ENCODE measurements around the gene RARA.
"Not testable (repeated sequence)": the region's sequence is repeated elsewhere in the genome, so short reads cannot be mapped to it uniquely, and the experiment has no call there.

The RARA gene

DNA sequence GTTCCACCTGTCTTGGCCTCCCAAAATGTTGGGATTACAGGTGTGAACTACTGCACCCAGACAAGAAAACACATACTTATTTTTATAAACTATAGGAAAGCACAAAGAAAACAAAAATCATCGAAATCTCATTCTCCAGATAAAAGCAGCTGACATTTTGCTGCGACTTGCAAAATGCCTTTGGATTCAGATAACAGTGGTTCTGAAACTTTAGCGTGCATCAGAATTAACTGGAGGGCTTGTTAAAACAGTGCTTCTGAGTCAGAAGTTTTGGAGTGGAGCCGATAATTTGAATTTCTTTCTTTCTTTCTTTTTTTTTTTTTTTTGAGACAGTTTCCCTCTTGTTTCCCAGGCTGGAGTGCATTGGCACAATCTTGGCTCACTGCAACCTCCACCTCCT, 73.3 kb downstream of the RARA start:
- H3K4me3 ChIP-seq (ENCODE audit: low read length): no peak overlapping the region
- TF ChIP-seq, protein P1, sequence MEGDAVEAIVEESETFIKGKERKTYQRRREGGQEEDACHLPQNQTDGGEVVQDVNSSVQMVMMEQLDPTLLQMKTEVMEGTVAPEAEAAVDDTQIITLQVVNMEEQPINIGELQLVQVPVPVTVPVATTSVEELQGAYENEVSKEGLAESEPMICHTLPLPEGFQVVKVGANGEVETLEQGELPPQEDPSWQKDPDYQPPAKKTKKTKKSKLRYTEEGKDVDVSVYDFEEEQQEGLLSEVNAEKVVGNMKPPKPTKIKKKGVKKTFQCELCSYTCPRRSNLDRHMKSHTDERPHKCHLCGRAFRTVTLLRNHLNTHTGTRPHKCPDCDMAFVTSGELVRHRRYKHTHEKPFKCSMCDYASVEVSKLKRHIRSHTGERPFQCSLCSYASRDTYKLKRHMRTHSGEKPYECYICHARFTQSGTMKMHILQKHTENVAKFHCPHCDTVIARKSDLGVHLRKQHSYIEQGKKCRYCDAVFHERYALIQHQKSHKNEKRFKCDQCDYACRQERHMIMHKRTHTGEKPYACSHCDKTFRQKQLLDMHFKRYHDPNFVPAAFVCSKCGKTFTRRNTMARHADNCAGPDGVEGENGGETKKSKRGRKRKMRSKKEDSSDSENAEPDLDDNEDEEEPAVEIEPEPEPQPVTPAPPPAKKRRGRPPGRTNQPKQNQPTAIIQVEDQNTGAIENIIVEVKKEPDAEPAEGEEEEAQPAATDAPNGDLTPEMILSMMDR (conservative IDR thresholded peaks at IDR 0.05; ENCODE audit: low read depth, low read length): no peak
- DNase-seq (ENCODE audit: low read depth): no peak

DNA sequence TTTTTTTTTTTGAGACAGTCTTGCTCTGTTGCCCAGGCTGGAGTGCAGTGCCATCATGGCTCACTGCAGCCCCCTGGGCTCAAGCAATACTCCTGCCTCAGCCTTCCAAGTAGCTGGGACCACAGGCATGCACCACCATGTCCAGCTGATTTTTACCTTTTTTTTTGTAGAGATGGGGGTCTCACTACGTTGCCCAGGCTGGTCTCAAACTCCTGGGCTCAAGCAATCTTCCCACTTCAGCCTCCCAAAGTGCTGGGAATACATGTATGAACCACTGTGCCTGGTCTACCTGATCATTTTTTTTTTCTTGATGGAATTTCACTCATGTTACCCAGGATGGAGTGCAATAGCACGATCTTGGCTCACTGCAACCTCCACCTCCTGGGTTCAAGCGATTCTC, 77.6 kb downstream of the RARA start:
- DNase-seq (ENCODE audit: low read depth); H3K4me3 ChIP-seq (ENCODE audit: low read length): not testable (repeated sequence)

DNA sequence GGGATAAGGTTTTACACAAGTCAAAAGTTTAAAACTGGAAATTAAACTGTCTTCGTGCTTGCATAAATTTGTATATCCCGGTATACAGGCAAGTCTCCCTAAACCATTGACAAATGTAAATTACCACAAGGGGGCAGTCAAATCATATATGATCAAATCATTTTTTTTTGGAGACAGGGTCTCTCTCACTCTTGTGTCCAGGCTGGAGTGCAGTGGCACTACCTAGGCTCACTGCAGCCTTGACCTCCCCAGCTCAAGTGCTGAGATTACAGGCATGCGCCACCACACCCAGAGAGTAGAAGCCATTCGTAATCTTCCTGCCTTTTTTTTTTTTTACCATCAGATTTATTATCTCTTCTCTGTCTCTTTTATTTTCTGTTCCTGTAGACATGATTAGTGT, 90.2 kb downstream of the RARA start:
- H3K4me3 ChIP-seq (ENCODE audit: low read length): no peak overlapping the region
- TF ChIP-seq, protein P1 (conservative IDR thresholded peaks at IDR 0.05; ENCODE audit: low read depth, low read length): peak; percentile 56
- no peak for DNase-seq (ENCODE audit: low read depth)

DNA sequence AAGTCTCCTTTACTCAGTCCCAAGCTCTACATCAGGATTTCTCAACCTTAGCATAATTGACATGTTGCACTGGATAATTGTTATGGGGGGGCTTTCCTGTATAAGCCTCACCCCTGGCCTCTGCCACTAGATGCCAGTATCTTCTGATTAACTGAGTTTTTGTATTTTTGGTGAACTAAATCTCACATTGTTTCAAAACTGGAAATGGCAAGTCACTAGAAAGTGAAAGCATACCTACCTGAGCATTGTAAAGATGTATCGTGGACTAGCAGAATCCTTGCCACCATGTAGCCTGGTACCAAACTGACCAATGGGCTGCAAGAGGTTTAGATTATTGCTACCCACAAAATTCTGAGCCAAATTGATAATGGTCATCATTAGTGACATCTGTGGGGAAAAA, 93.7 kb downstream of the RARA start:
- no peak for DNase-seq (ENCODE audit: low read depth)
- H3K4me3 ChIP-seq (ENCODE audit: low read length): no peak overlapping the region
- TF ChIP-seq, protein P1 (conservative IDR thresholded peaks at IDR 0.05; ENCODE audit: low read depth, low read length): peak; percentile 1

DNA sequence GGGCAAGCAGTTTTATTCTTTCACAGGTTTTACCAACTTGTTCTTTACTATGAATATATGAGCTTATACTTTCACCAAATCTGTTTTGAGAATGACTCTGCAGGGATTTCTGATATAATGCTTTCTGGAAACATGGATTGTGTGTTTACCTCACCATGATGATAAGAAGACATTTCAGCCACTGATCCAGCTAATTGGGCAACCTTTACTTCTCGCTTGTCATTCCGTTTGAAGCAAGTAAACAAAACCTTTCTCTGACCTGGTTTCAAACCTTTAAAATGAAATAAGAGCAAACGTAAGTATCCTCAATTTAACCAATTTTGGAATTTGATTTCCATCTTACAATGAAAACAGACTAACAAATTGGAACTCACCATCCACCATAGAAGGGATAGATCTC, 95.0 kb downstream of the RARA start:
- DNase-seq (ENCODE audit: low read depth): no peak
- no peak overlapping the region for H3K4me3 ChIP-seq (ENCODE audit: low read length)
- TF ChIP-seq, protein P1 (conservative IDR thresholded peaks at IDR 0.05; ENCODE audit: low read depth, low read length): no peak
